H9 (cell line): Measurements from ENCODE around the gene TSC2. TPM values are rescaled to one million over a fixed set of nuclear protein-coding genes. Genes with fewer than 3 reads are reported as not detected.

Experiments used
- DNase-seq: peaks from one replicate; pipeline ENCODE4 v3.0.0-alpha.2; 2017
- H2AFZ ChIP-seq: one replicate; pipeline ENCODE4 v1.6.1; 2013; ENCODE audit warnings: mild to moderate bottlenecking, low read length, control low read depth, moderate library complexity
- H2AK5ac ChIP-seq: 2 replicates; pipeline ENCODE4 v1.6.1; 2013; ENCODE audit warnings: low read length, control low read depth, mixed read lengths; ENCODE audit not compliant: insufficient read length
- H2BK120ac ChIP-seq: one replicate; pipeline ENCODE4 v1.6.1; 2013; ENCODE audit warnings: low read depth, mild to moderate bottlenecking, low read length, control low read depth, inconsistent platforms; ENCODE audit not compliant: poor library complexity, severe bottlenecking
- H2BK12ac ChIP-seq: 2 replicates; pipeline ENCODE4 v1.6.1; 2013; ENCODE audit warnings: low read length, control low read depth, mixed read lengths, low read depth; ENCODE audit not compliant: insufficient read length
- H2BK15ac ChIP-seq: 2 replicates; pipeline ENCODE4 v1.6.1; 2013; ENCODE audit warnings: low read depth, low read length, control low read depth
- H2BK20ac ChIP-seq: one replicate; pipeline ENCODE4 v1.6.1; 2013; ENCODE audit warnings: low read depth, mild to moderate bottlenecking, low read length, control low read depth, inconsistent platforms; ENCODE audit not compliant: poor library complexity, severe bottlenecking
- H2BK5ac ChIP-seq: 2 replicates; pipeline ENCODE4 v1.6.1; 2013; ENCODE audit warnings: low read length, control low read depth, mixed read lengths; ENCODE audit not compliant: insufficient read length
- H3K14ac ChIP-seq: 2 replicates; pipeline ENCODE4 v1.6.1; 2013; ENCODE audit warnings: low read length, control low read depth; ENCODE audit not compliant: insufficient read depth
- H3K18ac ChIP-seq: 2 replicates; pipeline ENCODE4 v1.6.1; 2013; ENCODE audit warnings: low read depth, mild to moderate bottlenecking, mixed read lengths, low read length, control low read depth; ENCODE audit not compliant: insufficient read length
- H3K23ac ChIP-seq: 2 replicates; pipeline ENCODE4 v1.6.1; 2013; ENCODE audit warnings: low read length, control low read depth, mixed read lengths, low read depth; ENCODE audit not compliant: insufficient read length
- H3K23me2 ChIP-seq: 2 replicates; pipeline ENCODE4 v1.6.1; 2013; ENCODE audit warnings: low read depth, mild to moderate bottlenecking, mixed read lengths, low read length, control low read depth; ENCODE audit not compliant: insufficient read length, poor library complexity, severe bottlenecking
- H3K27ac ChIP-seq: 2 replicates; pipeline ENCODE4 v1.5.1; 2013; ENCODE audit warnings: low read length, control low read depth, mixed read lengths, low read depth; ENCODE audit not compliant: insufficient read length
- H3K27me3 ChIP-seq: 2 replicates; pipeline ENCODE4 v1.6.1; 2013; ENCODE audit warnings: low read length, control low read depth, inconsistent platforms; ENCODE audit not compliant: insufficient read depth
- H3K4ac ChIP-seq: 2 replicates; pipeline ENCODE4 v1.6.1; 2013; ENCODE audit warnings: low read depth, mild to moderate bottlenecking, control low read depth, inconsistent platforms, low read length, moderate library complexity
- H3K4me1 ChIP-seq: 2 replicates; pipeline ENCODE4 v1.6.1; 2013; ENCODE audit warnings: low read length, control low read depth, inconsistent platforms; ENCODE audit not compliant: insufficient read depth
- H3K4me2 ChIP-seq: 2 replicates; pipeline ENCODE4 v1.6.1; 2013; ENCODE audit warnings: low read length, control low read depth, mixed read lengths; ENCODE audit not compliant: insufficient read length, insufficient read depth
- H3K56ac ChIP-seq: 2 replicates; pipeline ENCODE4 v1.6.1; 2013; ENCODE audit warnings: low read depth, mild to moderate bottlenecking, mixed read lengths, low read length, control low read depth; ENCODE audit not compliant: insufficient read length
- H3K79me1 ChIP-seq: 2 replicates; pipeline ENCODE4 v1.6.1; 2013; ENCODE audit warnings: low read depth, mild to moderate bottlenecking, moderate library complexity, low read length, control low read depth, inconsistent platforms; ENCODE audit not compliant: insufficient read depth, poor library complexity, severe bottlenecking
- H3K79me2 ChIP-seq: 2 replicates; pipeline ENCODE4 v1.6.1; 2013; ENCODE audit warnings: low read length, control low read depth, inconsistent platforms; ENCODE audit not compliant: insufficient read depth
- H3K9ac ChIP-seq: 2 replicates; pipeline ENCODE4 v1.6.1; 2013; ENCODE audit warnings: low read length, control low read depth, mixed read lengths; ENCODE audit not compliant: insufficient read length; ENCODE audit errors: extremely low read depth
- H3K9me3 ChIP-seq: one replicate; pipeline ENCODE4 v1.6.1; 2013; ENCODE audit warnings: low read depth, low read length, inconsistent platforms; ENCODE audit not compliant: control insufficient read depth
- H3T11ph ChIP-seq: one replicate; pipeline ENCODE4 v1.6.1; 2013; ENCODE audit warnings: mild to moderate bottlenecking, low read length, control low read depth, inconsistent platforms
- H4K20me1 ChIP-seq: one replicate; pipeline ENCODE4 v1.6.1; 2013; ENCODE audit not compliant: control insufficient read depth, insufficient read length, insufficient read depth
- H4K5ac ChIP-seq: 2 replicates; pipeline ENCODE4 v1.6.1; 2013; ENCODE audit warnings: low read depth, mild to moderate bottlenecking, mixed read lengths, low read length, control low read depth; ENCODE audit not compliant: insufficient read length
- H4K8ac ChIP-seq: replicated peaks from 2 replicates; pipeline ENCODE4 v1.6.1; 2013; ENCODE audit warnings: low read length, control low read depth, mixed read lengths, low read depth; ENCODE audit not compliant: insufficient read length
- H4K91ac ChIP-seq: 2 replicates; pipeline ENCODE4 v1.6.1; 2013; ENCODE audit warnings: low read depth, mild to moderate bottlenecking, moderate library complexity, mixed read lengths, low read length, control low read depth; ENCODE audit not compliant: insufficient read length
- H3K27ac Mint-ChIP-seq, 3 experiments: 2 replicates in 2 of 3; 3 replicates in 1 of 3; pipeline ENCODE4 v1.8.0; 2020 to 2021; ENCODE audit warnings: mixed read lengths in 3 of 3, mild to moderate bottlenecking in 1 of 3, moderate library complexity in 1 of 3
- H3K27me3 Mint-ChIP-seq: 2 replicates; pipeline ENCODE4 v1.8.0; 2021; ENCODE audit warnings: low read depth, mild to moderate bottlenecking, moderate library complexity, mixed read lengths
- H3K36me3 Mint-ChIP-seq, 3 experiments: 2 replicates in 2 of 3; 3 replicates in 1 of 3; pipeline ENCODE4 v1.8.0; 2020 to 2021; ENCODE audit warnings: low read depth in 3 of 3, mixed read lengths in 3 of 3; ENCODE audit not compliant: insufficient read depth in 1 of 3
- H3K4me1 Mint-ChIP-seq, 2 experiments: 2 replicates each; pipeline ENCODE4 v1.8.0; 2020; ENCODE audit warnings: mixed read lengths in 2 of 2
- H3K4me3 Mint-ChIP-seq, 2 experiments: 2 replicates in 1 of 2; 3 replicates in 1 of 2; pipeline ENCODE4 v1.8.0; 2020 to 2021; ENCODE audit warnings: mild to moderate bottlenecking in 2 of 2, mixed read lengths in 2 of 2, moderate library complexity in 1 of 2
- H3K9me3 Mint-ChIP-seq, 2 experiments: 2 replicates in 1 of 2; 3 replicates in 1 of 2; pipeline ENCODE4 v1.8.0; 2020; ENCODE audit warnings: mild to moderate bottlenecking in 2 of 2, mixed read lengths in 2 of 2, moderate library complexity in 1 of 2
- CTCF ChIP-seq: fragments of 200-600 bp; sonication (generic); conservative IDR thresholded peaks from 3 replicates; pipeline ENCODE4 v1.8.0; 2021; ENCODE audit warnings: antibody characterized with exemption, mild to moderate bottlenecking
- WGBS: extraction: QIAGEN DNeasy Blood & Tissue Kit; methylation state at CpG from one replicate; pipeline ENCODE4 v1.1.7; 2013; ENCODE audit warnings: missing lambda C conversion rate, low lambda C conversion rate, mixed read lengths; ENCODE audit not compliant: insufficient read length; ENCODE audit errors: extremely low coverage; 5-methylcytosine and 5-hydroxymethylcytosine counted together
- total RNA-seq: library from RNA; stranded (reverse); gene quantifications from 2 replicates; pipeline ENCODE4 v1.2.1, GENCODE V29; 2021

TSC2 gene
- total RNA-seq, 1 experiment from 2014 or later = 122 TPM

GRCh38 chr16:2086812-2087747, 39.3 kb downstream of the TSC2 start:
- WGBS = no CpG with 5 or more reads among the region's 30 CpGs
- no peaks in the 10 kb centered on the region for H4K20me1 ChIP-seq

More at GRCh38 chr16:2086812-2087747, 39.3 kb downstream of the TSC2 start:
- H2BK20ac ChIP-seq = no peak overlapping the region
- no peak overlapping the region for H3K14ac ChIP-seq
- no peak overlapping the region for H2BK15ac ChIP-seq
- no peak overlapping the region for H3K9ac ChIP-seq
- no peaks in the 10 kb centered on the region for H3K79me1 ChIP-seq
- no peak overlapping the region for H2BK12ac ChIP-seq
- H3K18ac ChIP-seq = no peak overlapping the region
- no peak for TF ChIP-seq CTCF
- Mint-ChIP-seq H3K4me3 (no peak overlapping the region), H3K27ac (no peak overlapping the region), H3K36me3 (peaks cover 0 to 21% (median 20%) of the 10 kb centered on the region in 3 experiments; a peak in 6 of 7 replicates), H3K4me1 (no peaks in the 10 kb centered on the region), H3K27me3 (no peaks in the 10 kb centered on the region), H3K9me3 (no peaks in the 10 kb centered on the region)
- H3T11ph ChIP-seq = no peak overlapping the region
- no peak overlapping the region for H2AFZ ChIP-seq
- H3K4ac ChIP-seq = no peak overlapping the region
- H3K4me1 ChIP-seq = no peaks in the 10 kb centered on the region
- no peak overlapping the region for H4K8ac ChIP-seq
- H3K23me2 ChIP-seq = no peaks in the 10 kb centered on the region
- H4K5ac ChIP-seq = no peak overlapping the region
- H2BK5ac ChIP-seq = no peak overlapping the region
- no peak overlapping the region for H3K4me2 ChIP-seq
- H2BK120ac ChIP-seq = no peak overlapping the region
- no peak overlapping the region for H3K23ac ChIP-seq
- H4K91ac ChIP-seq = no peak overlapping the region
- DNase-seq = no peak
- H3K27me3 ChIP-seq = no peaks in the 10 kb centered on the region
- no peak overlapping the region for H2AK5ac ChIP-seq
- H3K56ac ChIP-seq = no peak overlapping the region
- no peaks in the 10 kb centered on the region for H3K9me3 ChIP-seq
- H3K27ac ChIP-seq = no peak overlapping the region
- no peaks in the 10 kb centered on the region for H3K79me2 ChIP-seq
